Stimulated activated CD8-positive, alpha-beta memory T cell treated with anti-CD3 and anti-CD28 coated beads, Interleukin-2, amount 100 ng/mL, for 48 hours (primary cell): ENCODE results near the gene SOCS6.
"Not testable (repeated sequence)": the region's sequence is repeated elsewhere in the genome, so short reads cannot be mapped to it uniquely, and the experiment has no call there.

ENCODE experiments used
- DNase-seq, 2 donors: peaks; one replicate each; pipeline ENCODE4 v3.0.0-alpha.2; 2020; ENCODE audit warnings: low read depth in 2 of 2

The SOCS6 gene

GRCh38 chr18:70288851-70289328 lies at the start of gene SOCS6:
Gene SOCS6, plus strand, starts transcription at chr18:70289045. Its CDS starts 35,624 bp downstream, at chr18:70324669.
- DNase-seq, result peak; percentile 24 to 32

DNA sequence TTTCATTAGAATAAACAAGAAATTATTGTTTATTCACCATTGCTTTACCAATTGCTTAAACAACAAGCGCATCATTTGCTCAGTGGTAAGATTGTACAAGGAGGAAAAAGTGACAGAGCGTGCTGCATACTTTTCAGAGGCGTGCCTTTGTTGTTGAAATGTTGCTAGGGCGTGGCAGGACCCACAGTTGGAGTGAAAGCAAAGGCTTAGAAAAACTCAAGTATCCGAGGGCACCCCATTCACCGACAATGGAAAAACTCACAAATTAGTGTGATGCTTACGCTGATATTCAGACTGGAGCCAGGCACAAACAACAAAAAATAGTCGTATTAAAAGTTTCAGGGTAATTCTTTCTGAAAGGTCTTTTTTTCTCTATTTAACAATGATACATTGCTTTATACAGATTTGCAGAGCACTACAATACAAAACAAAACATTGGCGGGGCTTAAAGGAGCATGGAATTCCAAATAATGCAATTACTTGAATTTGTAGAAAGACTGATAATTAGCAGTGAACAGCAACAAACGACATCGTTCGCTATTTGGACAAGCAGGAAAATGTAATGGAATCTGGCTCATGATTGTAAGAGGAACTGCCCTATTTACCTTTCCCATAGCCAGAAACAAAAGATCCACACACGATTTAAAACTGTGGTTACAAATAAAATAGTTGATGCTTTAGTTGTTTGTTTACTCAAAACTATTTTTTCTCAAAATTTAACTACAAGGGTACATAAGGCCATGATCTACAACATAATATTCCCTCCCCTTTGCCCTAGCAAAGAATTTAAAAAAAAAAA lies 45.5 kb upstream of the SOCS6 start:
- no peak for DNase-seq

GRCh38 chr18:70246061-70246466 lies 42.8 kb upstream of the SOCS6 start:
- no peak for DNase-seq

- no peak for DNase-seq
These were observed 39.7 kb upstream of the SOCS6 start for GRCh38 chr18:70249118-70249517.

- not testable (repeated sequence) for DNase-seq
These were observed 39.0 kb upstream of the SOCS6 start for GRCh38 chr18:70249861-70250260.

GRCh38 chr18:70250781-70251180 lies 38.1 kb upstream of the SOCS6 start:
- no peak for DNase-seq

DNA sequence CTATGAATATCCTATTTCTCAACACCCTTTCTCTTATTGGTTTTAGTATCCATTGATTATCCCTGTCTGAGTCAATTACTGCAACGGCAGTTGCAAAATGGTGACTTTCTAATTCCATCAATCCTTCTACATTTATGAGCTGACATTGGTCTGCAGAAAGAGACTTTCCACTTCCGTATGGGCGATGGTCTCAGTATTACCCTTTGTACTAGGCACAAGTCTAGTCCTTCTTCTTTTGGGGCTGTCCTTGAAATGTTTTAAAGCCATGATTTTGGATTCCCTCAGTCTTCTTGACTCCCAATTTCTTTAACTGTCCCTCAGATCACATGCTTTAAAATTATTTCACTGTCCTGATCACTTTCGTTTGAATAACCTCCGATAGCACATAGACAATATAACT lies 32.7 kb upstream of the SOCS6 start:
- no peak for DNase-seq

- no peak for DNase-seq
These were observed 31.9 kb upstream of the SOCS6 start for GRCh38 chr18:70256994-70257393.

DNA sequence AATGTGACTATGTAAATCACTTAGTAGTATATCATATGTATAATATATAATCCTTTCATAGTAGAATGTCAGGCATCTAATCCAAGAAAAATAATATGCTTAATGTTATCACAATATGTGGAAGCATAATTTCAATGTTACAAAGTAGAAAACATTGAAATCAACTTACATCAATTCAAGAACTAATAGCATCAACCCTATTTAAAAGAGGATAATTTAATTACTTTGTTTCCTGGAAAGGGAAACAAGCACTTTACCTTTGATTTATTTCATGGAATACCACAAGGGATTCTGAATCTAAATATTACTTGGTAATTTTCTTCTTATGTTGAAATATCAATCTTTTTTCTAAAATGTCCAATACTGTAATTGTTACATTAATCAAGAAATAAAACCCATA lies 30.6 kb upstream of the SOCS6 start:
- DNase-seq, result no peak

GRCh38 chr18:70260683-70261082 lies 28.2 kb upstream of the SOCS6 start:
- DNase-seq, result no peak

DNA sequence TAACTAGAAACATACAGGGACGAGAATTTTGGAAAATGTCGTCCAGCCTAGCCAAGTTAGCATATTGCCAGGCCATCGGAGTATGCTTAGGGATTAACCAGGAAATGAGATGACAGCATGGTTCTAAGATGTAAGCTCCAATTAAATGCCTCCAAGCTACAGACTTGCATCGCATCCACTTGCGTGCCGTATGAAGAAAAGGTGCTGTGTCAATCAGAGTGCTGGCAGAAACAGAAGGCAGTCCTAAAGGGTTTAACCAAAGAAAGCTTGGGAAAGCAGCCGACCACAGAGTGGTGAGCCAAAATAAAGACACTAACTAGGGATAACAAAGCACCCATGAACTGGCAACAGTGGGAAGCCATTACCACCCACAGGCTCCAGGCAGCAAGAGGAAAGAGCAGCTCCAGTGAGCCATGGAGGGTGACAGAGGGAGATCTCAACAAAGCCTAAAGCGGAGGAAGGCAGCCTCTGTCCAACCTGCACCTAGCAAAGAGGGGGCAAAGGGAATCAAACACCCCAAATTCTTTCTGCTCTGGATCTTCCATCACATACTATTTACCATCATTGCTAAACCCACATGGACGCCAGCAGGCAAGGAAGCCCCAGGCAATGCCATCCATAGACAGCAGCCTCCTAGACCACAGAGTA lies 27.6 kb upstream of the SOCS6 start:
- DNase-seq, result no peak

GRCh38 chr18:70263336-70263735 lies 25.5 kb upstream of the SOCS6 start:
- no peak for DNase-seq

- no peak for DNase-seq
These were observed 17.1 kb upstream of the SOCS6 start for GRCh38 chr18:70271742-70272141.

DNA sequence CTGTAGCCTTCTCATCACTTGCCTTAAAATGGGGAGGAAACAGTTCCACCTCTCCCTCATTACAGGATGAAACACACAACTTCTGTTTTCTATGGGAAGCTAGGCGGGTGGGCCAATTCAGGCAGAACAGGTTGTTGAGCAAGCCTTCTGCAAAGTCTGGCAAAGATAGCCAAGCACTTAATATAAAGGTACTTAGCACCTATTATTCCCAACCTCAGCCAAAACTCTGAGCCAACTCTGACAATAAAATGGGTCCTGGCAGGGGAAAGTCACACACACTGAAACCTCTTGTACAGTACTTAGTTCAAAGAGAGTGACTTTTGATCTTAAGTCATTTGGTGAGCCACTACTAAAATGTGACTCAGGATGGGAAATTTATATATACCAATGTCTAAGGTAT lies 15.8 kb upstream of the SOCS6 start:
- DNase-seq, result no peak

GRCh38 chr18:70276416-70277191 lies 12.2 kb upstream of the SOCS6 start:
- DNase-seq, result no peak

DNA sequence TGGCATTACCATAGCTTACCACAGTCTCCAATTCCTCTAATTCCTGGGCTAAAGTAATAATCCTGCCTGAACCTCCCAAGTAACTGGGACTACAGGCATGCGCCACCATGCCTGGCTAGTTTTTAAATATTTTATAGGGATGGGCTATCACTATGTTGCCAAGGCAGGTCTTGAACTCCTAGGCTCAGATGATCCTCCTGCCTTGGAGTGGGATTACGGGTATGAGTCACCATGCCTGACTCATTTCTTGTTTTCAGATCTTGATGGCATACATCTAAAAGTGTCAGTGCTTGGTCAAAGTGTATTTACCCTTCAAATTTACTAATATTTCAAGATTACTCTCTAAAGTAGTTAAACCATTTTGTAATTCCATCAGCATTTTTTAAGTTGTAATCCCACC lies 9.4 kb upstream of the SOCS6 start:
- no peak for DNase-seq

DNA sequence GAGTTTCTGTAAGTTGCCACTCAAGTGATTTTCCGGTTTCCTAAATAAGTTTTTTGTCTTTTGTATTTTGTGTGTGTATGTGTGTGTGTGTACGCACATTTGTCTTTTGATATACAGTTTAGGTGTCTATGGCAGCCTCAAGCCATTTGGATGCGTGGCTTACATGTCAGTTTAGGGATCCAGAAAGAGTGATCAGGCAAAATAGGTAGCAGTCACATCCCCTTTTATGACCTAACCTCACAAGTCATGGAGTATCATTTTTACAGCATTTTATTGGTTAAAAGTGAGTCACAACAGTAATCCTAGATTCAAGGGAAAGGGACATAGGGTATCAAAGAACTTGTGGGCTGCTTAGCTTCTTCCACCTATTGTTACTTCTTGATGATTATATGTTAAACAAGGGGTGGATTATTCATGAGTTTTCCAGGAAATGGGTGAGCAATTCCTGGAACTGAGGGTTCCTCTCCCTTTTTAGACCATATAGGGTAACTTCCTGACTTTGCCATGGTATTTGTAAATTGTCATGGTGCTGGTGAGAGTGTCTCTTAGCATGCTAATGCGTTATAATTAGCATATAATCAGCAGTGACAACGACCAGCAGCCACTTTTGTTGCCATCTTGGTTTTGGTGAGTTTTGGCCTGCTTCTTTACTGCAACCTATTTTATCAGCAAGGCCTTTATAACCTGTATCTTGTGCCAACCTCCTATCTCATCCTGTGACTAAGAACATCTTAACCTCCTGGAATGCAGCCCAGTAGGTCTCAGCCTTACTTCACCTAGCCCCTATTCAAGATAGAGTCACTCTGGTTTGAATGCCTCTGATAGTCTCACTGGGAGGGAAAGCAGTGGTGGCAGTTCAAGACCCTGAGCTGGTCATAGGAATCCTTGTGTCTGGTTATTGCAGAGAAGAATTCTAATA lies 8.6 kb upstream of the SOCS6 start:
- no peak for DNase-seq

- DNase-seq, result no peak
These were observed 3.7 kb upstream of the SOCS6 start for GRCh38 chr18:70284976-70285620.

GRCh38 chr18:70287731-70288130 lies 1.1 kb upstream of the SOCS6 start:
- no peak for DNase-seq

DNA sequence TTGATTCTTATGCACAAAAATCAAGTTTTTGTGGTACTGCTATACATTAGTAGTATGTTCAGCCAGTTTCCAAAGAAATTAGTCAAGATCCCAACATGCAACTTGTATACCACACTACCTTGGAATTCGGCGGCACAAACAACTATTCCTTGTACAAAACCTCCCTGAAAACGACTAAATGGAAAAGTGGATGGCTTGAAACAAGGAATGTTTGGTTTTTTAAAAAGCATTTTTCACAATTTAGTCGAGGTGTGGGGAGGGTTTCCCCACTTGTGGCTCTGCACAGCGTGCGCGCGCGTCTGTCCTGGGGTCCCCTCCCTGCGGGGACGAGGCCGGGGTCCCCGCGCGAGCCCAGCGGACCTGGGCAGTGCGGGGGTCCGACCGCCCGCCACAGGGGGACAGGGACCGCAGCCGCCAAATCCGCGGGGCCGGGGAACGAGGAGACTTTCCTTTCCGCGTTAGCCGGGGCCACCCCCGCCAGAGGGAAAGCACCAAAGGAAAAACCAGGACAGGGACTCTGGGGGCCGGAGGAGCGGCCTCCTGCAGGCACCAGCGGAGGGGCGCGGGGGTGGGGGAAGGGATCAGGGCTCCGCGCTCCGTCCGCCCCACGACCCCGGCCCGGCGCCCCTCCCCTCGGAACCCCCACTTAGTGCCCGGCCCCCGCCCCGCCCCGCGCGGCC lies 534 bp upstream of the SOCS6 start:
- no peak for DNase-seq
